Epithelial cell of proximal tubule (primary cell): ENCODE measurements around the gene HTR3D. TPM values are rescaled to one million over a fixed set of nuclear protein-coding genes. Genes with fewer than 3 reads are reported as not detected.

Experiments used
- DNase-seq: peaks from one replicate; pipeline ENCODE4 v3.0.0-alpha.2; 2011; ENCODE audit warnings: low read depth
- H3K4me3 ChIP-seq: 2 replicates; pipeline ENCODE4 v1.5.1; 2011; ENCODE audit warnings: low read depth, mild to moderate bottlenecking, low read length
- CTCF ChIP-seq: conservative IDR thresholded peaks from 2 replicates; pipeline ENCODE4 v1.5.1; 2012; ENCODE audit warnings: low read depth, mild to moderate bottlenecking, low read length
- total RNA-seq: library from RNA; depleted of rRNA; stranded (reverse); fragments of >200 nt; gene quantifications from 2 replicates; pipeline ENCODE4 v1.2.3, GENCODE V29; 2015

HTR3D gene
- total RNA-seq, 1 donor from 2014 or later, result not detected

- no peak for DNase-seq
- H3K4me3 ChIP-seq, result no peak overlapping the region
- no peak for TF ChIP-seq CTCF
Measured at GRCh38 chr3:184077881-184078280, 46.3 kb downstream of the HTR3D start.

- TF ChIP-seq CTCF, result no peak
- DNase-seq, result no peak
- no peak overlapping the region for H3K4me3 ChIP-seq
Measured at GRCh38 chr3:184078851-184079250, 47.3 kb downstream of the HTR3D start.

GRCh38 chr3:184081116-184081830, 49.7 kb downstream of the HTR3D start:
- DNase-seq, result no peak
- TF ChIP-seq CTCF, result no peak
- no peak overlapping the region for H3K4me3 ChIP-seq

GRCh38 chr3:184082034-184082433, 50.5 kb downstream of the HTR3D start:
- no peak overlapping the region for H3K4me3 ChIP-seq
- no peak for DNase-seq
- TF ChIP-seq CTCF, result no peak

- no peak overlapping the region for H3K4me3 ChIP-seq
- no peak for DNase-seq
- no peak for TF ChIP-seq CTCF
Measured at GRCh38 chr3:184082465-184082864, 50.9 kb downstream of the HTR3D start.

- DNase-seq, result peak; percentile 27
- no peak overlapping the region for H3K4me3 ChIP-seq
- no peak for TF ChIP-seq CTCF
Measured at GRCh38 chr3:184085389-184085852, 53.9 kb downstream of the HTR3D start.

Other genes starting within 250 kb of the HTR3D start
- 11.9 and 14.4 TPM in 2 replicates for gene MAP6D1, start 206.2 kb upstream of the HTR3D start, total RNA-seq
- gene PARL, start 146.9 kb upstream of the HTR3D start, total RNA-seq, result 38.1 and 58.2 TPM in 2 replicates
- 7.3 and 15.2 TPM in 2 replicates for gene ABCC5, start 13.9 kb upstream of the HTR3D start, total RNA-seq
- not detected in 2 replicates for gene HTR3C, start 21.3 kb downstream of the HTR3D start, total RNA-seq
- not detected in 2 replicates for gene HTR3E, start 65.3 kb downstream of the HTR3D start, total RNA-seq
- 26.3 and 39.2 TPM in 2 replicates for gene EIF2B5, start 103.6 kb downstream of the HTR3D start, total RNA-seq
- gene DVL3, start 123.6 kb downstream of the HTR3D start, total RNA-seq, result 33.5 and 38.2 TPM in 2 replicates
- gene AP2M1, start 143.1 kb downstream of the HTR3D start, total RNA-seq, result 274 and 363 TPM in 2 replicates
- 35.1 and 51.1 TPM in 2 replicates for gene ABCF3, start 154.5 kb downstream of the HTR3D start, total RNA-seq
- gene VWA5B2, start 197.8 kb downstream of the HTR3D start, total RNA-seq, result not detected in 2 replicates
- 59.7 and 78.1 TPM in 2 replicates for gene ALG3, start 217.2 kb downstream of the HTR3D start, total RNA-seq
- gene EEF1AKMT4, start 217.9 kb downstream of the HTR3D start, total RNA-seq, result 6.2 and 6.6 TPM in 2 replicates
- 0.22 and 0.35 TPM in 2 replicates for gene CAMK2N2, start 229.8 kb downstream of the HTR3D start, total RNA-seq
- gene ECE2, start 244.3 kb downstream of the HTR3D start, total RNA-seq, result not detected in 2 replicates